Activated CD4-positive, alpha-beta T cell treated with anti-CD3 and anti-CD28 coated beads for 36 hours (primary cell): ENCODE data around the gene MAP2K4. TPM values are rescaled to one million over a fixed set of nuclear protein-coding genes. Genes with fewer than 3 reads are reported as not detected.

Experiments
- ATAC-seq: fragments of 200-7000 bp; cut with Tn5 transposase; one replicate; pipeline ENCODE4 v1.10.0; 2021; ENCODE audit warnings: mild to moderate bottlenecking, moderate library complexity
- CTCF ChIA-PET: fragments of 350-600 bp; sonication (Branson Sonifier 250); formaldehyde crosslinking; loops from one replicate; lab custom pipeline; 2021; ENCODE audit warnings: antibody characterized with exemption; lab: Charles Lee
- POLR2A ChIA-PET: fragments of 350-600 bp; sonication (Branson Sonifier 250); formaldehyde crosslinking; loops from one replicate; lab custom pipeline; 2021; ENCODE audit warnings: antibody characterized with exemption, inconsistent platforms; lab: Charles Lee
- DNase-seq: peaks from one replicate; pipeline ENCODE4 v3.0.0-alpha.2; 2020
- H3K27ac Mint-ChIP-seq: one replicate; pipeline ENCODE4 v1.8.0; 2021; ENCODE audit warnings: mixed read lengths
- H3K27me3 Mint-ChIP-seq: one replicate; pipeline ENCODE4 v1.8.0; 2021; ENCODE audit warnings: mixed read lengths
- H3K36me3 Mint-ChIP-seq: one replicate; pipeline ENCODE4 v1.8.0; 2021; ENCODE audit warnings: low read depth, mixed read lengths
- H3K4me1 Mint-ChIP-seq: one replicate; pipeline ENCODE4 v1.8.0; 2021; ENCODE audit warnings: mixed read lengths
- H3K4me3 Mint-ChIP-seq: one replicate; pipeline ENCODE4 v1.8.0; 2021; ENCODE audit warnings: mild to moderate bottlenecking, moderate library complexity, mixed read lengths
- H3K9me3 Mint-ChIP-seq: one replicate; pipeline ENCODE4 v1.8.0; 2021; ENCODE audit warnings: low read depth, mixed read lengths
- intact Hi-C, 2 experiments: fragments of 100-400 bp; cut with DNase I in 1 of 2; cut with micrococcal nuclease in 1 of 2; formaldehyde crosslinking; loops; one replicate each; pipeline versions ENCODE4 v1.14.2 to v1.15.1; 2022 to 2024; cut with DNase I, micrococcal nuclease
- total RNA-seq, 2 experiments: library from RNA; stranded (reverse); gene quantifications; one replicate each; pipeline ENCODE4 v1.2.3, GENCODE V29; 2021

The MAP2K4 gene
- total RNA-seq, 2 experiments from 2014 or later = 30.1 to 36.2 TPM

DNA sequence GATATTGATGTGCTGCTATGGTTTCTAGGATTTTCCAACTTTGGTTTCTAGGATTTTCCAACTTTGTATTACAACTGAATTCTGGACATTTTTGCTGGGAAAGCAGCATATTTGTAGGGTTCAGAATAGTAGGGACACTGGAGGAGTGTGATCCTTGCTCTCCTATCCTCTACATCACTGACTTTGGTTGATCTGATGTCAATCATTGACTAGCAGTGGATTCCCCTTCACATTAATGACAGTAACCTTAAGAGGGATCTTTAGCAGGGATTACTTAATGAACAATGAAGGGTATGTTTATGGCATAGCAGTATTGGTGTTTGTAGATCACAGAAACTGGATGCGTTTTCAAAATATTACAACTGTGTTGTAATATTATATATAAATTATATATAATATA, 67.4 kb downstream of the MAP2K4 start:
- Mint-ChIP-seq H3K27me3 (no peaks in the 10 kb centered on the region), H3K4me1 (peaks cover 23% of the 10 kb centered on the region)

DNA sequence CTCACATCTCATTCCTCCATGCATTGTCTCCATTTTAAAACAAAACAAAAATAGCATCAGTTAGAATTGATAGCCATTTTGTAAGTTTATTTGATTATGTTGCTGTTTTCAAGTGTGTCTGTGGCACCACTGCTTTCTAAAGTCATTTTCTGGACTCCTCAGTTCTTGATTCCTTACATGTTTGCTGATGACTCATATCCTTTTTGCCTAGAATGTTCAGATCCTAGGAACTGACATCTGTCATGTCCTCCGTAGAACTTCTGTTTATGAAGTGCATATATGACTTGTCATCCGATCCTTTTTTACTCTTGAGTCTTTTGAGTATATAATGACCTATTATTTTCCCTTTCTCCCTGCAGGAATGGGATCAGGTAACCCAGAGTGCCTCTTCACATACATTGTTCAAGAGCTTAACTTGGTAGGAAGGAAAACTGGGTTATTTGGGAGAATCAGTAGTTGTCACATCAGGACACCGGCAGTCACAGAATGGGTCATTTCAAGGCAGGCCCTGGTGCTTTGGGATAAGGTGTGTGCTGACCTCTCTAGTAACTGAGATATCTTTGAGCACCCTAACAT, 69.2 kb downstream of the MAP2K4 start:
- no peaks in the 10 kb centered on the region for H3K9me3 Mint-ChIP-seq
- intact Hi-C loops = loop anchor here in 1 of 2 experiments (5.0 kb wide), 1 partner anchor 47 kb away; no protein-coding TSS in a partner anchor
- ChIA-PET CTCF (no interaction called here), POLR2A (no interaction called here)
- peaks cover 23% of the 10 kb centered on the region for H3K4me1 Mint-ChIP-seq
- no peaks in the 10 kb centered on the region for H3K27me3 Mint-ChIP-seq
- ATAC-seq = no peak
- H3K27ac Mint-ChIP-seq = no peak overlapping the region
- DNase-seq = no peak
- H3K36me3 Mint-ChIP-seq = peaks cover 42% of the 10 kb centered on the region
- no peak overlapping the region for H3K4me3 Mint-ChIP-seq

More for the DNA sequence above, 67.4 kb downstream of the MAP2K4 start:
- Mint-ChIP-seq H3K27ac (no peak overlapping the region), H3K4me3 (no peak overlapping the region), H3K9me3 (no peaks in the 10 kb centered on the region), H3K36me3 (peaks cover 40% of the 10 kb centered on the region)
- ChIA-PET CTCF (no interaction called here), POLR2A (no interaction called here)
- ATAC-seq = no peak
- intact Hi-C loops = no loop called here
- no peak for DNase-seq

DNA sequence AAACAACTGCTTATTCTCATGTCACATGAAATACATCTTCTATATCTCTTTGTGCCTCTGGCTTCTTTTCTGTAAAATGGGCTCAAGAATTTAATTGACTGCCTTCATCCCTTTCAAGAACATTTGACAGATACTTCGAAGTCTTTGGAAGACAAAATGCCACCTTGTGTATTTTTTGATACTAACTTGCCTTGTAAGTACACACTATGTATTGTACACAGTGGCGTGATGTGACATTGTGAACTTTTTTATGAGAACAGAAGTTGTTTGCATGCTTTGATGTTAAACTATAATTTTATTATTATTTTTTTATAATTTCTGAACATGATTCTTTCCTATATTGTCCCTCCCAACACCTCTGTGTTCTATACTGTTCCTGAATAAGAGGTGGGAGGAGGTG, 73.7 kb downstream of the MAP2K4 start:
- Mint-ChIP-seq H3K4me1 (peaks cover 9% of the 10 kb centered on the region), H3K27ac (no peak overlapping the region), H3K4me3 (no peak overlapping the region), H3K36me3 (peaks cover 44% of the 10 kb centered on the region), H3K27me3 (no peaks in the 10 kb centered on the region), H3K9me3 (no peaks in the 10 kb centered on the region)
- CTCF ChIA-PET = no interaction called here
- no peak for ATAC-seq
- POLR2A ChIA-PET = no interaction called here
- intact Hi-C loops = loop anchor here in 1 of 2 experiments (5.0 kb wide), 1 partner anchor 43 kb away; no protein-coding TSS in a partner anchor
- no peak for DNase-seq

DNA sequence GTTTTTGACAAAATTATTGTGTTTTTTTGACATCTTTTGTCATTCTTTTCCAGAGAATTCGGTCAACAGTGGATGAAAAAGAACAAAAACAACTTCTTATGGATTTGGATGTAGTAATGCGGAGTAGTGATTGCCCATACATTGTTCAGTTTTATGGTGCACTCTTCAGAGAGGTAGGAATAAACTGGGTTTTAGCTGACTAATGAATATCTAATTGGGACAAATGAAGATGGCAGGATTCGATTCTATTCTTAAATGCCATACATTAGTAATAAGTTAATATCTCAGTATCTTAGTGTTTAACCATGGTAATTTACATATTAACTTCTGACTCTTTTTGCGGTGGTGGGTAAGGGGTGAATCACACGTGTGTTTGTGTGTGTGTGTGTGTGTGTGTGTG, 74.8 kb downstream of the MAP2K4 start:
- no peak overlapping the region for H3K27ac Mint-ChIP-seq
- ATAC-seq (no peak), DNase-seq (no peak)
- H3K27me3 Mint-ChIP-seq = no peaks in the 10 kb centered on the region
- ChIA-PET POLR2A (no interaction called here), CTCF (no interaction called here)
- peaks cover 40% of the 10 kb centered on the region for H3K36me3 Mint-ChIP-seq
- no peaks in the 10 kb centered on the region for H3K9me3 Mint-ChIP-seq
- intact Hi-C loops = no loop called here
- H3K4me3 Mint-ChIP-seq = no peak overlapping the region
- H3K4me1 Mint-ChIP-seq = peaks cover 3% of the 10 kb centered on the region

DNA sequence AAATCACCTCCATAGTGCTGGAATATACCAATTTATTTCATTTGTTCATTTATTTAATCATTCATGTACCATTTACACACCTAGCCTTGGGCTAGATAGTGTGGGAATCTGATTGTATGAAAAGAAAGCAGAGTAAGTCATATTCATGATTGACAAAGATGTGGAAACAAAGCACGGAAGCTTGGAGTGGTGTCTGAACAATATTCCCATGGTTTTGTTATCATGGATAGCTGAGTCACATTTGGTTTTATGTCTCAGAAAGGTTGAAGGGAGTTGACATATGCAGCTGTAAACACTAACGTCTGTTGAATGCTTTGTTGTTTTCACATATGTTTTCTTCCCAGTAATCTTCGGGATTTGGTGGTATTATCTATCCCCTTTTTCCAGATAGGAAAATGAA, 76.6 kb downstream of the MAP2K4 start:
- H3K4me3 Mint-ChIP-seq = no peak overlapping the region
- intact Hi-C loops = no loop called here
- ChIA-PET CTCF (no interaction called here), POLR2A (no interaction called here)
- no peak overlapping the region for H3K27ac Mint-ChIP-seq
- DNase-seq = no peak
- peaks cover 35% of the 10 kb centered on the region for H3K36me3 Mint-ChIP-seq
- H3K27me3 Mint-ChIP-seq = no peaks in the 10 kb centered on the region
- ATAC-seq = no peak
- H3K9me3 Mint-ChIP-seq = no peaks in the 10 kb centered on the region
- H3K4me1 Mint-ChIP-seq = no peaks in the 10 kb centered on the region

DNA sequence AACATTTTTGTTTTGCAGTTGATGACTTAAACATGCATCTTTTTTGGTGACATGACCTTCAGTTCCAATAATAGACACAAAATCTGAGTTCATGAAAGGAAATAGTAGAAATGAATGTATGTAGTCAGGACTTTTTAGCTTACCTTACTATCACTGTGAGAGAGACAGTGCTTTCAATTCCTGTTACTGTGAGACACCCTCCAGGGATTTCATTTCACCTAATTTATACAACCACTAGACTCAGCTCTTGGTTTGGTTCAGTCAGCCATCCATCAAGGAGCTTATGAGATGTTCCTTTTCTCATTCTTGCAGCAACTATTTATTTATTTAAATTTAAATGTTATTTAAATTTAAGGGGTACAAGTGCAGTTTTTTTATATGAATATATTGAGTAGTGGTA, 77.9 kb downstream of the MAP2K4 start:
- ATAC-seq (peak; percentile 33), DNase-seq (no peak)
- Mint-ChIP-seq H3K27me3 (no peaks in the 10 kb centered on the region), H3K4me1 (no peaks in the 10 kb centered on the region), H3K4me3 (no peak overlapping the region), H3K27ac (no peak overlapping the region), H3K36me3 (peaks cover 38% of the 10 kb centered on the region), H3K9me3 (no peaks in the 10 kb centered on the region)
- POLR2A ChIA-PET = no interaction called here
- intact Hi-C loops = no loop called here
- CTCF ChIA-PET = no interaction called here

DNA sequence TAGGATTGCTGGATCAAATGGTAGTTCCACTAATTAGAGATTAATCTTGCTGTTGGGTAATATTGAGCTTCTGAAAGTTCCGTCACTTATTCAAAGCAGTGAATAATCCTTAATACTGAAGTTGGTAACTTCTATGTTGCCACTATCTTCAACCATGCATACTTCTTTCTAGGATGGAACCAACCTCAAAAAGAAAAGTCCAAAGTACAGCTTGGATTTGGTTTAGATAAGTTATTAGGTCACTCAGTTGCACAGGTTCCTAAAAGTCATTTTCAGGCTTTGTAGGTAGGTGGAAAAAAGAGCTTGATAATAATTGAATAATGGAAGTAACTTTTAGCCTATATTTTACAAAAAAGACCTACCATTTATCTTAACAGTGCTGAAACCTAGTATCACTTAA, 78.7 kb downstream of the MAP2K4 start:
- POLR2A ChIA-PET = no interaction called here
- intact Hi-C loops = no loop called here
- Mint-ChIP-seq H3K27ac (no peak overlapping the region), H3K4me3 (no peak overlapping the region), H3K36me3 (peaks cover 38% of the 10 kb centered on the region), H3K4me1 (no peaks in the 10 kb centered on the region), H3K9me3 (no peaks in the 10 kb centered on the region), H3K27me3 (no peaks in the 10 kb centered on the region)
- CTCF ChIA-PET = interaction anchor here (0.7 kb wide), 1 partner anchor 18 kb away, joined by 3 read pairs; no protein-coding TSS in a partner anchor
- no peak for ATAC-seq
- no peak for DNase-seq

DNA sequence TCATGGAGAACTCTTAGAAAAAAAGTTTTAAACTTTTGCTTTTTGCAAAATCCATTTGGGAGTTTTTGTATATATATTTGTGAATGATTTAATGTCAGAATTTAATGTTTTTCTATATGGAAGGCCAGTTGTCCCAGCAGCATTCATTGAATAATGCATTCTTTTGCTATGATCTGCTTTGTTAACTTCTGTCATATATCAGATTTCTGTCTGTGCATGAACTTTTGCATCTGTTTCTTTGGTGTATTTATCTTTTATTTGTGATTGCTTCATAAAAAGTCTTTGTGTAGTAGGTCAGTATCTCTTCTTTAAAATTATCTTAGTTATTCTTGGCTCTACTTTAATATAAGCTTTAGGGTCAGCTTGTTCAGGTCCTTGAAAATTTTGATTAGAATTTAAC, 84.2 kb downstream of the MAP2K4 start:
- ATAC-seq (no peak), DNase-seq (no peak)
- POLR2A ChIA-PET = interaction anchor here (0.6 kb wide), 1 partner anchor 46 kb away, joined by 3 read pairs; no protein-coding TSS in a partner anchor
- Mint-ChIP-seq H3K9me3 (no peaks in the 10 kb centered on the region), H3K27me3 (no peaks in the 10 kb centered on the region), H3K36me3 (peaks cover 17% of the 10 kb centered on the region), H3K4me3 (no peak overlapping the region), H3K4me1 (peaks cover 3% of the 10 kb centered on the region), H3K27ac (no peak overlapping the region)
- intact Hi-C loops = no loop called here
- CTCF ChIA-PET = no interaction called here

DNA sequence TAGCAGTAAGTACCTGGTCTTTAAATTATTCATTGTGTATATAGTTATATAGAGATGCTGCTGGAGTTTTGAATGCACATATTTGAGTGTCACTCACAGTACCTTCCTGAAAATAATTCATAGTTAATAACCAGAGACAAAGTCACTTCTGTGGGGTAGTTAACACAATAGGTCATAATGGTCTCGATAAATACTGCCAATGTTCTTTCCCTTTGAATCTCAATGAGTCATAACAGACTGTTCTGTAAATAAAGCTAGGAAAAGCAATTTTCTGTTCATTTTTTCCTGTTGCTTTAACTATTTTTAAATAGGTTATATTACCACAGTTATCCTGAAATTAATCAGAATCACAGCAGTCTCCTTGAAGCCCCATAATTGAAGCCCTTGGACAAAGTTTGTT, 87.2 kb downstream of the MAP2K4 start:
- peaks cover 26% of the 10 kb centered on the region for H3K36me3 Mint-ChIP-seq
- CTCF ChIA-PET = no interaction called here

DNA sequence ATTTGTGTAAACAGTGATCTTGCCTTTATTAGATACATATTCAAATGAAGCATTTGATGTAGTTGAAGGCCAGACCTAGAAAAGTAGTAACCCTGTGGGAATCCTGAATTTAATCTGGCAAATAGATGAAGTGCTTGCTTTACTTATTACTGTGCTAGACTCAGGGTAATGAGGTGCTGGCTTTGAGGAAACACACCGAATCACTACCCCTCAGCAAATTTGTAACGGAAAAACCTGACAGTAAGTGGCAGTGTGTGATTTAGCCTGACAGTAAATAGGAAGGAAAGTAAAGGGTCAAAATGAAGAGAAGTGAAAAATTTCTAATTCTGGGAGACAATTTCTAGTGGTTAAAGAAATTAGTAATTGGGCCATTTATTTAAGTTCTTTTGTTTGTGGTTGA, 90.2 kb downstream of the MAP2K4 start:
- DNase-seq (no peak), ATAC-seq (no peak)
- CTCF ChIA-PET = no interaction called here
- Mint-ChIP-seq H3K9me3 (no peaks in the 10 kb centered on the region), H3K4me3 (no peak overlapping the region), H3K36me3 (peaks cover 47% of the 10 kb centered on the region), H3K4me1 (no peaks in the 10 kb centered on the region), H3K27me3 (no peaks in the 10 kb centered on the region), H3K27ac (no peak overlapping the region)
- POLR2A ChIA-PET = no interaction called here
- intact Hi-C loops = no loop called here

More for the DNA sequence above, 87.2 kb downstream of the MAP2K4 start:
- Mint-ChIP-seq H3K4me3 (no peak overlapping the region), H3K9me3 (no peaks in the 10 kb centered on the region), H3K27me3 (no peaks in the 10 kb centered on the region), H3K27ac (no peak overlapping the region), H3K4me1 (peaks cover 3% of the 10 kb centered on the region)
- ATAC-seq (no peak), DNase-seq (no peak)
- POLR2A ChIA-PET = no interaction called here
- intact Hi-C loops = no loop called here

DNA sequence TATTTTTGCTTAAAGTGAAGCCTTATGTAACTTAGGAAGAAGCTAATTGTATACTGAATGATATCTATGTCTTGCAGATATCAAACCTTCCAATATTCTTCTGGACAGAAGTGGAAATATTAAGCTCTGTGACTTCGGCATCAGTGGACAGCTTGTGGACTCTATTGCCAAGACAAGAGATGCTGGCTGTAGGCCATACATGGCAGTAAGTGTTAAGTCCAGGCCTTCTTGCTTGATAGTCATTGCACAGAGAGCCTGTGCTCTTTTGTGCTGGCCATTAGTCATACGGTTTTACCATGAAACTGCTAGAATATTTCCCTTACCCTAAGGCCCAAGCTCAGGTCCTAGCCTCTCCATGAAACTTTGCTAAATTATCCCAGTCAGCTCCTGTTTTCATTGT, 92.5 kb downstream of the MAP2K4 start:
- no peak overlapping the region for H3K27ac Mint-ChIP-seq
- ATAC-seq (no peak), DNase-seq (no peak)
- H3K9me3 Mint-ChIP-seq = no peaks in the 10 kb centered on the region
- no peaks in the 10 kb centered on the region for H3K27me3 Mint-ChIP-seq
- ChIA-PET CTCF (no interaction called here), POLR2A (no interaction called here)
- H3K4me1 Mint-ChIP-seq = no peaks in the 10 kb centered on the region
- intact Hi-C loops = no loop called here
- H3K4me3 Mint-ChIP-seq = no peak overlapping the region
- H3K36me3 Mint-ChIP-seq = peaks cover 63% of the 10 kb centered on the region

DNA sequence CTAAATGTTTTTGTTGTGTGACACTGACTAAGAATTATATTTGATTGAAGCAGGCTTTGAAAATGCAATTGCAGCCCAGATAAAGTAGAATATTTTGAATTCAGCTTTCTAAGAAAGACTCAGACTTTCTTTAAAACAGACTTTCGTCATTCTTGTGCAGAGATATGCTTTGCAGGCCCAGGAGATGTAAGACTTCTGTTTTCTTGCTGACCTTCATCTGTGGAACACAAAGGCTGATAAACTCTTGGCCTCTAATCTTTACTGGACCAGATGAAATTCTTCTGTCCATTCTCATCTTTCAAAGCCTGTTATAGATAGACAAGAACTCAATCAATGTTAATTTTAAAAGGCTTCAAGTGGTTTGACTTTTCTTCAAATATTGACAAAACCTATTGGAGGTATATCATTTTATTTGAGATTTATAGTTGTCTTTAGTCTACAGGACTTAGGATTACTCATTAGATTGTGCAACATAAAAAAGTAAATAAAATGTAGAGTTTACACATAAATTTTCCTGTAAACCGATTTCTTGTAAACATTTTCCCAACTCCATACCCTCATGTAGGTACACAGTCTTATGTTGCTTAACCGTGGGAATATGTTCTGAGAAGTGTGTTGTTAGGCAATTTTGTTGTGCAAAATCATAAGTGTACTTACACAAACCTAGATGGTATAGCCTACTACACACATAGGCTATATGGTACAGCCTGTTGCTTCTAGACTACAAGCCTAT, 94.2 kb downstream of the MAP2K4 start:
- H3K9me3 Mint-ChIP-seq = no peaks in the 10 kb centered on the region
- no peaks in the 10 kb centered on the region for H3K27me3 Mint-ChIP-seq
- H3K36me3 Mint-ChIP-seq = peaks cover 70% of the 10 kb centered on the region
- ChIA-PET POLR2A (no interaction called here), CTCF (no interaction called here)
- no peaks in the 10 kb centered on the region for H3K4me1 Mint-ChIP-seq
- H3K4me3 Mint-ChIP-seq = no peak overlapping the region
- intact Hi-C loops = no loop called here
- DNase-seq (no peak), ATAC-seq (no peak)
- no peak overlapping the region for H3K27ac Mint-ChIP-seq
